Esophagus squamous epithelium (tissue), 5 donors: ENCODE results near the gene PRKCA. TPM values are rescaled to one million over a fixed set of nuclear protein-coding genes. Genes with fewer than 3 reads are reported as not detected.

Experiments used
- DNase-seq: peaks from one replicate; lab custom pipeline; 2025; lab: John Stamatoyannopoulos, UW
- H3K27ac ChIP-seq, 4 donors: fragments of 200-600 bp; sonication (generic); one replicate each; pipeline ENCODE4 v1.5.1; 2016 to 2019; ENCODE audit warnings: mild to moderate bottlenecking in 1 of 4
- H3K27me3 ChIP-seq, 4 donors: fragments of 200-600 bp; sonication (generic); 1 replicate in 3 of 4; 2 replicates in 1 of 4; pipeline versions ENCODE4 v1.5.1 to v1.6.0; 2017 to 2021; ENCODE audit warnings: antibody characterized with exemption in 1 of 4
- H3K36me3 ChIP-seq, 3 donors: fragments of 200-600 bp; sonication (generic); one replicate each; pipeline ENCODE4 v1.5.1; 2016 to 2019
- H3K4me1 ChIP-seq, 3 donors: fragments of 200-600 bp; sonication (generic); one replicate each; pipeline ENCODE4 v1.5.1; 2017 to 2019
- H3K4me3 ChIP-seq, 4 donors: fragments of 200-600 bp; sonication (generic); 1 replicate in 3 of 4; 2 replicates in 1 of 4; pipeline ENCODE4 v1.5.1; 2016 to 2019; ENCODE audit warnings: mild to moderate bottlenecking in 2 of 4, moderate library complexity in 1 of 4
- H3K9me3 ChIP-seq, 3 donors: fragments of 200-600 bp; sonication (generic); one replicate each; pipeline ENCODE4 v1.5.1; 2016 to 2019
- CTCF ChIP-seq, 6 experiments: fragments of 450-650 bp in 4 of 6; fragments of 200-600 bp in 2 of 6; sonication (generic) in 2 of 6; IDR thresholded peaks; one replicate each; pipeline ENCODE4 v1.5.1; 2016 to 2019; ENCODE audit warnings: antibody characterized with exemption in 6 of 6, mild to moderate bottlenecking in 4 of 6, moderate library complexity in 4 of 6
- POLR2A ChIP-seq, 4 donors: fragments of 450-650 bp; IDR thresholded peaks; one replicate each; pipeline ENCODE4 v1.6.1; 2017; ENCODE audit warnings: antibody characterized with exemption in 4 of 4, mild to moderate bottlenecking in 4 of 4, moderate library complexity in 3 of 4
- WGBS, 2 donors: methylation state at CpG; one replicate each; pipeline ENCODE4 v1.1.5; 2018; 5-methylcytosine and 5-hydroxymethylcytosine counted together
- intact Hi-C: fragments of 100-400 bp; cut with DNase I; formaldehyde crosslinking; loops from one replicate; pipeline ENCODE4 v1.15.0; 2022
- total RNA-seq, 4 donors: library from RNA; depleted of rRNA; stranded (reverse); fragments of >200 nt; gene quantifications; one replicate each; pipeline ENCODE4 v1.1.0, GENCODE V29; 2016
- donor health status: DM: yes; HTN: yes; CAD: no.

Gene PRKCA
- total RNA-seq, 4 donors from 2014 or later: 2.4 to 9.2 (median 4.2) TPM

- peaks cover 0 to 9% (median under 1%) of the 10 kb centered on the region in 3 donors for H3K4me1 ChIP-seq
- WGBS, 2 donors: 89 to 93% methylated on average over 5 of the region's 5 CpGs
- H3K4me3 ChIP-seq: no peak overlapping the region
- H3K9me3 ChIP-seq: no peaks in the 10 kb centered on the region
- H3K27me3 ChIP-seq: no peaks in the 10 kb centered on the region
- DNase-seq: no peak
- H3K27ac ChIP-seq: no peak overlapping the region
- H3K36me3 ChIP-seq: no peaks in the 10 kb centered on the region
- intact Hi-C loops: no loop called here
- TF ChIP-seq POLR2A (IDR thresholded peaks at IDR 0.05) (no peak), CTCF (IDR thresholded peaks at IDR 0.05) (no peak)
Measured at GRCh38 chr17:66527335-66527734, 224.9 kb downstream of the PRKCA start.

GRCh38 chr17:66531851-66532295 is 229.5 kb downstream of the PRKCA start:
- H3K27ac ChIP-seq: no peak overlapping the region
- 46 to 80% methylated on average over 1 to 5 of the region's 5 CpGs for whole genome bisulfite sequencing, 2 donors
- H3K4me1 ChIP-seq: peaks cover 0 to 13% (median 4%) of the 10 kb centered on the region in 3 donors
- TF ChIP-seq POLR2A (IDR thresholded peaks at IDR 0.05) (no peak), CTCF (IDR thresholded peaks at IDR 0.05) (no peak)
- intact Hi-C loops: no loop called here
- H3K9me3 ChIP-seq: no peaks in the 10 kb centered on the region
- DNase-seq: no peak
- H3K27me3 ChIP-seq: no peaks in the 10 kb centered on the region
- H3K36me3 ChIP-seq: no peaks in the 10 kb centered on the region
- H3K4me3 ChIP-seq: no peak overlapping the region

- Histone ChIP-seq H3K27ac (peak overlapping the region in 2 of 4 donors; percentile 4 to 55), H3K4me1 (peaks cover 0 to 13% (median 4%) of the 10 kb centered on the region in 3 donors), H3K27me3 (no peaks in the 10 kb centered on the region), H3K9me3 (no peaks in the 10 kb centered on the region), H3K4me3 (peak overlapping the region in 1 of 4 donors; percentile 13), H3K36me3 (no peaks in the 10 kb centered on the region)
- TF ChIP-seq POLR2A (IDR thresholded peaks at IDR 0.05): no peak
- TF ChIP-seq CTCF (IDR thresholded peaks at IDR 0.05): no peak
- 57 to 81% methylated on average over 4 to 5 of the region's 9 CpGs for WGBS, 2 donors
- DNase-seq: no peak
- intact Hi-C loops: no loop called here
Measured at GRCh38 chr17:66533572-66533971, 231.2 kb downstream of the PRKCA start.

- TF ChIP-seq POLR2A (IDR thresholded peaks at IDR 0.05) (no peak), CTCF (IDR thresholded peaks at IDR 0.05) (no peak)
- Histone ChIP-seq H3K27me3 (no peaks in the 10 kb centered on the region), H3K36me3 (no peaks in the 10 kb centered on the region), H3K9me3 (no peaks in the 10 kb centered on the region), H3K4me3 (no peak overlapping the region), H3K4me1 (peaks cover 0 to 13% (median 4%) of the 10 kb centered on the region in 3 donors), H3K27ac (peak overlapping the region in 2 of 4 donors; percentile 4 to 55)
- intact Hi-C loops: no loop called here
- 57 to 59% methylated on average over 4 of the region's 5 CpGs for WGBS, 2 donors
- no peak for DNase-seq
Measured at GRCh38 chr17:66533986-66534385, 231.6 kb downstream of the PRKCA start.

- no peak for TF ChIP-seq POLR2A (IDR thresholded peaks at IDR 0.05)
- TF ChIP-seq CTCF (IDR thresholded peaks at IDR 0.05): no peak
- H3K27me3 ChIP-seq: no peaks in the 10 kb centered on the region
- peaks cover 0 to 21% (median 4%) of the 10 kb centered on the region in 3 donors for H3K4me1 ChIP-seq
- intact Hi-C loops: no loop called here
- H3K9me3 ChIP-seq: no peaks in the 10 kb centered on the region
- H3K36me3 ChIP-seq: no peaks in the 10 kb centered on the region
- no peak overlapping the region for H3K4me3 ChIP-seq
- DNase-seq: no peak
- H3K27ac ChIP-seq: no peak overlapping the region
- 73% methylated on average over 1 of the region's 1 CpG; no CpG with 5 or more reads in 1 of the 2 donors for WGBS, 2 donors
Measured at GRCh38 chr17:66535611-66536010, 233.2 kb downstream of the PRKCA start.
